ENCODE data around the gene PHKA2.

DNA sequence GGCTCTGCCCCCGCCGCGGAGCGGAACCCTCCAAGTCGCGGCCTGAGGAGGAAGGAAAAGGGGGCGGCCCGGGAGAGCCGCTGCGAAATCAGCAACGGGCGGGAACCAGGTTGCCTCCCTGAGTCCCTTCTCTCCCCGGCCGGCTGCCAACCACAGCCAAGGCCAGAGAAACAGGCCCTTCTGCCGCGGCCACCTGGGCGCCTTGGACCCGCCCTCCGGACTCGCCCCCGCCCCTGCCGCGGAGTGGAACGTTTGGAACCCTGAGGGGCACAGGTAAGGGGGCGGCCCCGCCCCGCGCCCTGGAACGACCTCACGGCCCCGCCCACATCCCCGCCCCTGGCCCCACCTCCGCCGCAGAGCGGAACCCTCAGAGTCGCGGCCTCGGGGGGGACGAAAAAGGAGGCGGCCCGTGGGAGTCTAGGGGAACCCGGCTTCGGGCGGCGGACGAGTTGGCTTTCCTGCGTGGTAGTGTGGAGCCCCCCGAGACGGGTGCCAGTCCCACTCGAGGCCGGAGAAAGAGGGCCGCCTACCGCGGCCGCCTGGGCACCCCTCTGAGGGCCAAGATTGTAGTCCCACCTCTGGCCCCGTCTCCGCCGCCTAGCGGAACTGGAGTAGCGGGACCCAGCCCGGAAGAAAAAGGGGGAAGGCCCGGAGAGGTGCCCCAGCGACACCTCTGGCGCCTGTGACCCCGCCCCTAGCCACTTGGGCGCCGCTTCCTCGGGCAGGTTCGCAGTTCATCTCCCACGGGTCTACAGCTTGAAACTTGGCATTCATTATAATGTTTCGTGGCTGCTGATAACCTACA lies 669 bp upstream of the PHKA2 start:
- TF ChIP-seq, protein P1, sequence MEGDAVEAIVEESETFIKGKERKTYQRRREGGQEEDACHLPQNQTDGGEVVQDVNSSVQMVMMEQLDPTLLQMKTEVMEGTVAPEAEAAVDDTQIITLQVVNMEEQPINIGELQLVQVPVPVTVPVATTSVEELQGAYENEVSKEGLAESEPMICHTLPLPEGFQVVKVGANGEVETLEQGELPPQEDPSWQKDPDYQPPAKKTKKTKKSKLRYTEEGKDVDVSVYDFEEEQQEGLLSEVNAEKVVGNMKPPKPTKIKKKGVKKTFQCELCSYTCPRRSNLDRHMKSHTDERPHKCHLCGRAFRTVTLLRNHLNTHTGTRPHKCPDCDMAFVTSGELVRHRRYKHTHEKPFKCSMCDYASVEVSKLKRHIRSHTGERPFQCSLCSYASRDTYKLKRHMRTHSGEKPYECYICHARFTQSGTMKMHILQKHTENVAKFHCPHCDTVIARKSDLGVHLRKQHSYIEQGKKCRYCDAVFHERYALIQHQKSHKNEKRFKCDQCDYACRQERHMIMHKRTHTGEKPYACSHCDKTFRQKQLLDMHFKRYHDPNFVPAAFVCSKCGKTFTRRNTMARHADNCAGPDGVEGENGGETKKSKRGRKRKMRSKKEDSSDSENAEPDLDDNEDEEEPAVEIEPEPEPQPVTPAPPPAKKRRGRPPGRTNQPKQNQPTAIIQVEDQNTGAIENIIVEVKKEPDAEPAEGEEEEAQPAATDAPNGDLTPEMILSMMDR (IDR thresholded peaks at IDR 0.05 in 8 of 11, conservative IDR thresholded peaks at IDR 0.05 in 3 of 11): peak; percentile 19 to 78 (median 58)
- TF ChIP-seq POLR2A (IDR thresholded peaks at IDR 0.05): peak in 1 of 3 donors; percentile 6
